GM10248 (cell line): ENCODE data around the gene TLK2.

Source experiments
- CTCF ChIA-PET: fragments of 300-600 bp; sonication (Branson Sonifier 250); formaldehyde crosslinking; extraction: SDS; loops from one replicate; lab custom pipeline; 2021; ENCODE audit warnings: antibody characterized with exemption; lab: Yijun Ruan, JAX
- POLR2A ChIA-PET: fragments of 350-650 bp; sonication (Branson Sonifier 250); formaldehyde crosslinking; extraction: SDS; loops from one replicate; lab custom pipeline; 2020; ENCODE audit warnings: antibody characterized with exemption; lab: Yijun Ruan, JAX
- DNase-seq: peaks from one replicate; pipeline ENCODE4 v3.0.0; 2012; ENCODE audit errors: extremely low spot score
- TF ChIP-seq, protein P1 (sequence below): IDR thresholded peaks from 2 replicates; pipeline ENCODE4 v1.5.1; 2012; ENCODE audit warnings: mild to moderate bottlenecking, low read depth; ENCODE audit errors: extremely low read depth, missing control alignments, control extremely low read depth

The TLK2 gene

GRCh38 chr17:62627904-62628633 is 149.4 kb downstream of the TLK2 start:
- TF ChIP-seq, protein P1, sequence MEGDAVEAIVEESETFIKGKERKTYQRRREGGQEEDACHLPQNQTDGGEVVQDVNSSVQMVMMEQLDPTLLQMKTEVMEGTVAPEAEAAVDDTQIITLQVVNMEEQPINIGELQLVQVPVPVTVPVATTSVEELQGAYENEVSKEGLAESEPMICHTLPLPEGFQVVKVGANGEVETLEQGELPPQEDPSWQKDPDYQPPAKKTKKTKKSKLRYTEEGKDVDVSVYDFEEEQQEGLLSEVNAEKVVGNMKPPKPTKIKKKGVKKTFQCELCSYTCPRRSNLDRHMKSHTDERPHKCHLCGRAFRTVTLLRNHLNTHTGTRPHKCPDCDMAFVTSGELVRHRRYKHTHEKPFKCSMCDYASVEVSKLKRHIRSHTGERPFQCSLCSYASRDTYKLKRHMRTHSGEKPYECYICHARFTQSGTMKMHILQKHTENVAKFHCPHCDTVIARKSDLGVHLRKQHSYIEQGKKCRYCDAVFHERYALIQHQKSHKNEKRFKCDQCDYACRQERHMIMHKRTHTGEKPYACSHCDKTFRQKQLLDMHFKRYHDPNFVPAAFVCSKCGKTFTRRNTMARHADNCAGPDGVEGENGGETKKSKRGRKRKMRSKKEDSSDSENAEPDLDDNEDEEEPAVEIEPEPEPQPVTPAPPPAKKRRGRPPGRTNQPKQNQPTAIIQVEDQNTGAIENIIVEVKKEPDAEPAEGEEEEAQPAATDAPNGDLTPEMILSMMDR = no peak
- peak; percentile 54 for DNase-seq
- POLR2A ChIA-PET = no interaction called here
- CTCF ChIA-PET = no interaction called here

DNA sequence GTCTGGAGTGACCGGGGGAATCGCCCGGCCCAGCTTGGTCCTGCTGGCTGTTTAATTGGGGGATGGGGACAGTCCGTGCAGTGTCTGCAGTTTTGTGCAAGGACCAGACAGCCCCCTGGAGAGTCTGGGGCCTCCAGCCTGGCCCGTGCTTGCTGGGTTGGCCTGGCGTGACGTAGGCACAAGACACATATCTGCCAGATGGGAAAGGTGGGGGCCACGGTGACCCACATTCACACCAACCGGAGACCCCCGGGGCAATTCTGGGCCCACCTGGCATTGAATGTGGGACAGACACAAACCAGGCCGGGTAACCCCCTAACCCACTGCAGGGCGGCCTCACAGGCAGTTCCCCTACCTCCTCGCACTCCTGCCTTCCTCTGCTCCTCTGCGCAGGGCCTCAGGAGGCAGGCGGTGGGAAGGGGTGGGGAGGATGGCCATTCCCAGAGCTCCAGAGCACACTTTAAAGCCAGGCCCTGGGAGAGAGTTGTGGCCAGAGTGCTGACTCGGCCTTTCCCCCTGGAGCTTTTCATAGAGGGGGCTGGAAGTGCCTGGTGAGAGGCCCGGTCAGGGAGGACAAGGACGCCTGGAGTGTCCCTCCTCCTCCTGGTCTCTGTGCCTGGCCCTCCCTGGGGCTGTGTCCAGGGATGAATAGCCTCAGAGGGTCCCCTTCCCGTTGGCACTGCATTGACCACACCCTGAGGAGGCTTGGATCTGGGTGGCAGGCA is 150.4 kb downstream of the TLK2 start:
- ChIA-PET POLR2A (no interaction called here), CTCF (no interaction called here)
- TF ChIP-seq, protein P1 = no peak
- peak; percentile 18 for DNase-seq

- POLR2A ChIA-PET = no interaction called here
- CTCF ChIA-PET = no interaction called here
- DNase-seq = peak; percentile 11
- TF ChIP-seq, protein P1 = no peak
Observed at GRCh38 chr17:62629556-62630364, 151.1 kb downstream of the TLK2 start.

- peak; percentile 27 for DNase-seq
- CTCF ChIA-PET = no interaction called here
- POLR2A ChIA-PET = no interaction called here
- TF ChIP-seq, protein P1 = no peak
Observed at GRCh38 chr17:62630365-62631085, 151.9 kb downstream of the TLK2 start.

- POLR2A ChIA-PET = no interaction called here
- DNase-seq = no peak
- TF ChIP-seq, protein P1 = no peak
Observed at GRCh38 chr17:62631086-62631935, 152.7 kb downstream of the TLK2 start.

More at GRCh38 chr17:62631086-62631935, 152.7 kb downstream of the TLK2 start:
- CTCF ChIA-PET = no interaction called here
